Heart right ventricle (tissue), 16 donors: ENCODE data around the gene STX19. TPM values are rescaled to one million over a fixed set of nuclear protein-coding genes. Genes with fewer than 3 reads are reported as not detected.

ENCODE experiments used
- ATAC-seq, 8 donors: fragments of 200-7000 bp; cut with Tn5 transposase; one replicate each; pipeline ENCODE4 v1.9.1; 2020; ENCODE audit warnings: mild to moderate bottlenecking in 8 of 8, moderate library complexity in 8 of 8, moderate number of reproducible peaks in 1 of 8
- DNase-seq, 2 donors: peaks; one replicate each; pipeline ENCODE4 v3.0.0-alpha.2; 2020
- H3K27ac ChIP-seq, 10 donors: fragments of 200-600 bp; sonication (generic) in 2 of 10; one replicate each; pipeline versions ENCODE4 v1.5.0 to v1.8.0; 2020 to 2022; ENCODE audit warnings: mild to moderate bottlenecking in 3 of 10
- H3K27me3 ChIP-seq, 7 donors: fragments of 200-600 bp; one replicate each; pipeline ENCODE4 v1.8.0; 2021 to 2022; ENCODE audit warnings: mild to moderate bottlenecking in 2 of 7
- H3K36me3 ChIP-seq, 9 donors: fragments of 200-600 bp; sonication (generic) in 1 of 9; one replicate each; pipeline versions ENCODE4 v1.5.0 to v1.8.0; 2020 to 2022; ENCODE audit warnings: mild to moderate bottlenecking in 2 of 9
- H3K4me1 ChIP-seq, 9 donors: fragments of 200-600 bp; sonication (generic) in 1 of 9; one replicate each; pipeline versions ENCODE4 v1.5.0 to v1.8.0; 2020 to 2022; ENCODE audit warnings: mild to moderate bottlenecking in 4 of 9
- H3K4me3 ChIP-seq, 10 donors: fragments of 200-600 bp; sonication (generic) in 2 of 10; one replicate each; pipeline versions ENCODE4 v1.5.0 to v1.8.0; 2020 to 2022; ENCODE audit warnings: mild to moderate bottlenecking in 7 of 10, moderate library complexity in 2 of 10
- H3K9me3 ChIP-seq, 11 donors: fragments of 200-600 bp in 10 of 11; sonication (generic) in 2 of 11; one replicate each; pipeline versions ENCODE4 v1.5.0 to v1.8.0; 2013 to 2022; ENCODE audit warnings: mild to moderate bottlenecking in 2 of 11, control low read depth in 1 of 11, moderate library complexity in 1 of 11
- CTCF ChIP-seq, 9 donors: fragments of 200-600 bp; sonication (generic) in 2 of 9; IDR thresholded peaks; one replicate each; pipeline versions ENCODE4 v1.5.0 to v1.8.0; 2021 to 2022; ENCODE audit warnings: antibody characterized with exemption in 9 of 9, mild to moderate bottlenecking in 5 of 9, moderate library complexity in 1 of 9
- WGBS, 2 donors: extraction: QIAGEN DNeasy Blood & Tissue Kit; methylation state at CpG; one replicate each; pipeline ENCODE4 v1.1.7; 2013; ENCODE audit warnings: inconsistent platforms in 1 of 2; 5-methylcytosine and 5-hydroxymethylcytosine counted together
- intact Hi-C, 10 donors: fragments of 100-400 bp; cut with DNase I; formaldehyde crosslinking; loops; one replicate each; pipeline versions ENCODE4 v1.11.1 to v1.14.2; 2022
- polyA plus RNA-seq, 2 donors: library from polyadenylated mRNA; stranded (reverse); fragments of 200-250 nt; gene quantifications; one replicate each; pipeline ENCODE4 v1.2.3, GENCODE V29; 2013
- total RNA-seq, 10 donors: library from RNA; stranded (reverse); fragmentation: NEBNext Ultra II Directional in 3 of 10; extraction: Animal tissue kit (Norgen Biotek cat#: 25700) in 3 of 10; gene quantifications; one replicate each; pipeline versions ENCODE4 v1.2.1 to v1.2.4, GENCODE V29; 2021 to 2023
- donor health status: Arrhythmogenic right ventricular cardiomyopathy.
- donor health status: ischemic (EF 13 %, LVEDD 7.1; RV severe dilation, severe dysfunction).
- donor health status: healthy with polysubstance abuse.
- donor health status: DM: no; HTN: yes; CAD: no.
- donor health status: DM: no; HTN: no; CAD: no.
- donor health status: ischemic (EF 25% LVEDD 6.9; RV normal size, moderate dysfunction).
- donor health status: ischemic (EF 25% LVEDD 5.7; RV mildly dilated, moderate dysfunction).
- donor health status: healthy.
- donor health status: DM: yes; HTN: yes; CAD: no.
- donor health status: Ischemic cardiomyopathy.
- donor health status: ischemic (EF 35%, LVEDD 5.7; RV mildly dilated, moderate dysfunction).
- donor health status: nonischemic (EF 11% LVEDD 7.7; RV severe dilation, severe dysfunction).
- donor health status: DM: yes; HTN: yes; CAD: no.
- donor health status: PGD.
- donor health status: ischemic (EF 29% LVEDD 5.4; RV normal size, mild dysfunction).
- donor health status: nonischemic (EF 23%, LVEDD 6.1; RV moderate dilation, normal function).

The STX19 gene
- total and polyA plus RNA-seq, 12 donors: 0.09 to 0.28 (median 0.21) TPM; not detected in 7

DNA sequence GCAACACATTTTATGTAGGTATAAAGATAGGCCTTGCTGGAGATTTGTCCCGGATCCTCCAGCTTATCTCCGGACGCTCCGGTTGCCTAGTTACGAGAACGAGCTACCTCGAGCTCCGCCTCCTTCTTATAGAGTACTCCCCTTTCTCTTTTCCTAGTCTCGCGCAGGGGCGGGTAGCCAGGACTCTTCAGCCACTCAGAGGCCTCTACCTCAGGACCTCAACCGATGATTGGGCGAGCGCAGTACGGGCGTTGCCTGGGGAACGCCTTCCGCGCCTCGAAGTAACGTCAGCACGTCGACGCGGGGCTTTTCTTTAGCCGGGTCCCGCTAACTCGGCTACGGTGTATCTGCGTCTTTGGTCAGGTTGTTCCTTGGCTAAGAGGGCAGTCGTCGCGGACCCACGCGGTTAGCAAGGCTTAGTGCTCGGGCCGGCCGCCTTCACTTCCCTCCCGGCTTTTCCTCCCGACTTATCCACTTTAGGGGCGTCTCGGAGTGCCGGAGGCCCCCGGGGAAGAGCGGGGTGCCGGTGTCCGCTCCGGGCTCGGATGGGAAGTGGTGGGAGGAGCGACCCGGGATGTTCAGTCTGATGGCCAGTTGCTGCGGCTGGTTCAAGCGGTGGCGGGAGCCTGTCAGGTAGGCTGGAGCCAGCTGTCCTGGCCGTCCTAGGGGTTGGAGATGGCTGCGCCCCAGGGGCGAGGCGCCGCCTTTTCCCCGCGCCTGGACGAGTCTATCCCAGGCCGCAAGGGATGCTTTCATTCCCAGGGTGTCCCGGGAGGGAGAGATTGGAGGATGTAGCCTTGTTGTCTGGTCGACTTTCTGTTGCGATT, 48.3 kb downstream of the STX19 start, which contains the start of gene ARL13B:
Gene ARL13B, plus strand, starts transcription at position 306 of the 827 bp plus-strand sequence. Its CDS starts 269 bp downstream, at position 575.
- 0 to 1% methylated on average over 66 of the region's 66 CpGs for WGBS, 2 donors

GRCh38 chr3:93973131-93974126, 55.0 kb downstream of the STX19 start, which contains the start of gene PROS1:
PROS1 (minus strand) TSS chr3:93973896; CDS start chr3:93973749, 147 bp downstream.
- DNase-seq: peak; percentile 82 to 95
- no peaks in the 10 kb centered on the region for H3K36me3 ChIP-seq
- peak within 1 kb of the TSS; percentile 47 to 82 (median 66) for H3K4me3 ChIP-seq
- intact Hi-C loops: no loop called here
- no peaks in the 10 kb centered on the region for H3K9me3 ChIP-seq
- peak; percentile 95 to 98 (median 97) for ATAC-seq
- WGBS, 2 donors: 1% methylated on average over 53 of the region's 53 CpGs
- peaks cover 0 to 36% (median 16%) of the 10 kb centered on the region in 9 donors for H3K4me1 ChIP-seq
- peak within 1 kb of the TSS; percentile 80 to 96 (median 92) for H3K27ac ChIP-seq
- TF ChIP-seq CTCF (IDR thresholded peaks at IDR 0.05): peak in 2 of 9 donors; percentile 30 to 43
- no peaks in the 10 kb centered on the region for H3K27me3 ChIP-seq

More for the DNA sequence above, 48.3 kb downstream of the STX19 start, which contains the start of gene ARL13B:
- Histone ChIP-seq H3K4me3 (peak within 1 kb of the TSS; percentile 63 to 94 (median 78)), H3K9me3 (no peaks in the 10 kb centered on the region), H3K27ac (peak within 1 kb of the TSS; percentile 37 to 95 (median 90)), H3K36me3 (no peaks in the 10 kb centered on the region), H3K4me1 (peaks cover 0 to 20% (median 11%) of the 10 kb centered on the region in 9 donors), H3K27me3 (no peaks in the 10 kb centered on the region)
- TF ChIP-seq CTCF (IDR thresholded peaks at IDR 0.05): no peak
- ATAC-seq: peak; percentile 100
- intact Hi-C loops: loop anchor here in 1 of 10 donors (2.0 kb wide), 1 partner anchor 83 kb away; the partner anchor contains the start of genes DHFR2 and NSUN3
- DNase-seq: peak; percentile 96 to 98

GRCh38 chr3:93969997-93970396, 58.4 kb downstream of the STX19 start:
- TF ChIP-seq CTCF (IDR thresholded peaks at IDR 0.05): no peak
- DNase-seq: no peak
- peaks cover 0 to 36% (median 19%) of the 10 kb centered on the region in 9 donors for H3K4me1 ChIP-seq
- intact Hi-C loops: no loop called here
- H3K27ac ChIP-seq: peak overlapping the region in 3 of 10 donors; percentile 23 to 54 (median 27)
- no peak for ATAC-seq
- no peak overlapping the region for H3K4me3 ChIP-seq
- 98 to 100% methylated on average over 1 of the region's 1 CpG for WGBS, 2 donors
- H3K36me3 ChIP-seq: peaks cover 0 to 7% (median 0%) of the 10 kb centered on the region in 9 donors
- no peaks in the 10 kb centered on the region for H3K27me3 ChIP-seq
- H3K9me3 ChIP-seq: no peaks in the 10 kb centered on the region
